Activated CD8-positive, alpha-beta memory T cell treated with anti-CD3 and anti-CD28 coated beads for 24 hours (primary cell): ENCODE measurements around the gene ANXA3.

Source experiments
- DNase-seq: peaks from one replicate; pipeline ENCODE4 v3.0.0-alpha.2; 2020

ANXA3 gene

DNA sequence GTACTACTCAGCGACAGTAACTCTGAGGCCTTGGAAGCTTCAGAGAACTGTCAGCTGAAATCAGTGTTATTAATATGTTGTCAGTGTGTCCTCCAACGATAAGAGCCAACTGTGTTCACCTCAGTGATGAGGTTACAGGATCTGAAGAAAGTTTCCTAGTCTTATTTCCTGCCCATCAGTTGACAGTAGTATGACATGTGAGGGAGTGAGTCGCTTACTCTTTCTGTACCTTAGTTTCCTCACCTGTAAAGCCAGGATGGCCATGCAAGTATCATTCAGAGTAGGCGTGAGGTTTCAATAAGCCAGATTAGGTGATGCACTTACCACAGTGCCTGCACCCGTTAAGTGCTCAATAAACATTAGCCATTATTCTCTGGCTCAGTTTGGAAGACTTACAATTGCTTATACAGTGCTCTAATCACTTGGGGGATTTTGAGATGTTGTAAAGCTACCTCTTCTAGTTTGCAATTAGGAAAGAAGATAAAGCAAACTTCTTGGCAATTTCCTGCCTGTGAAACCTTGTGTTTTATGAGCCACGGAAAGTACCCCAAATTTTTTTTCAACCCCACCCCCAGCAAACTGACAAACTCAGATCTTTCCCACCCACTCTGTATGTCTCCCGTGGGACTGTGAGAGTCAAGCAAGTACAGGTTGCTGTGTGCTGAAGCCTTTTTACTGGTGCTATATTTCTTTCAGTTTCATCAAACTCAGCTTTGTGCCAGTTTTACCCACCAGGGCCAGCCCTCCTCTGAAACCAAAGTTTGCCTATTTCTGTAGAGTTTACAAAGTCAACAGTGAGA, 62.2 kb downstream of the ANXA3 start:
- DNase-seq: no peak

DNA sequence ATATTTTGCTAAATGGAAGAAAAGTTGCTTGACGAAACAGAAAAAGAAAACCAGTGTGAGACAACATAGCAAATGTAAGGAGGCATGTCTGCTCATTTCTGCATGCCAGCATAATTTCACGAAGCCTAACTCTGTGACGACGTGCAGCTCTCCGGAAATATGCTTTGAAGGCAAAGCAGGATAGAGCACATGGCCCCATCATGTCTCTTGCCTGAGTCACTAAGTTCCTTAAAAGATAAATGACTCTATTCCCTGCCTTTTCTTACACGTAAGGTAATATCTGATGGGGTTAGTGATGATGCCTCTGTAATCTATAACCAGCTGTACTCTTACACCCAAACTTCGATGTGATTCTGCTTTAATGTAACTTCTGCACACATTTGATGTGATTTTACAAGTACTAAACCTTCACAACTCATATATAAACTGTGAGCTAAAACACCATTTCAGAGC, 64.5 kb downstream of the ANXA3 start:
- DNase-seq: no peak

- DNase-seq: no peak
Observed at GRCh38 chr4:78618436-78618835, 66.9 kb downstream of the ANXA3 start.

DNA sequence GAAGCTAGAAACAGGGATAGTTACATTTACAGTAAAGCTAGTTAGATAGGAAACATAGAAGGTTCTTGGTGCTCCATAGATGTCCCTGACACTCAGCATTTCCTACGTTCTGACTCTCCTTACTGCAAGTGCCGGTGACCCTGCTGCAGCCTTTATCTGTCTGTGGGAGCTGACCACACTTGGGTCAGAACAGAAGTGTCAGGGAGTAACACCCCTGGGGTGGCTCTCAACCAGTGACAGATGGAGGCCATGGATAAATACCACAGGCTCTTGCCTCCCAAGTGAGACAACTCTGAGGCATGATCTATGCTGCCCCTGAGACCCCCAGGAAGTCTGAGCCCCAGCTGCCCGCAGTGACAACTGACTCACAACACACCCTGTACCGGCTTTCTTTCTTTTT, 69.8 kb downstream of the ANXA3 start:
- DNase-seq: no peak

DNA sequence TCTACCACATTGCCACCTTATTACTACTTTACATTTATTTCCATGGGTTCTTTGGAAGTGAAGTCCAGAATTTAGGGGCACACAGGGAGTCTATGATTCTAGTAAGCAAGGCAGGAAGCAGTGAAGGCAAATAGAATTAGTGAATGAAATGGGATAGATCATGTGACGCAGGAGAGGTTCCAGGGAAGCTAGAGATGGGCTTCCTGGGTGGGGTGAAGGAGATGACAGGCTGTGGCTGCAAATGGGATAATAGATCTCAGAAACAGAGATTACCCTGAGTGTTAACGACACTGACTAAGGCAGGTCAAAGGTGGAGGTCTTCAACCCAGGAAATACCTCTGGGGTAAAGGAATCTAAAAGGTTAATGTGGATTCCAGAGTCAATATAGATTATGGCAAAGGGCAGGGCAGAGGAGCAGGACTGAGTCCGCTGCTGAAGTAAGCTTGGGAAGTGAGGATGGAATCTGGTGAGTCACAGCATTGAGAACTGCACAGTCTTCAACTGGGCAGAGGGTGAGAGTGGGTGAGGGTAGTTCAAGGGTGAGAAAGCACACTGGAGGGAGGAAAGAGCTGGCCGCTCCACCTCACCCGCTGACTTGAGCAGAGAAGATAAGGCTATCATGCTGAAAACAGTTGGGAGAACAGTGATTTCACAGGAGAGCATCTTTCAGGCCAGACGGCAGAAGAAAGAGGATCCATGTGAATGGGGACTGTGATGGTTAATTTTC, 70.8 kb downstream of the ANXA3 start:
- DNase-seq: no peak

DNA sequence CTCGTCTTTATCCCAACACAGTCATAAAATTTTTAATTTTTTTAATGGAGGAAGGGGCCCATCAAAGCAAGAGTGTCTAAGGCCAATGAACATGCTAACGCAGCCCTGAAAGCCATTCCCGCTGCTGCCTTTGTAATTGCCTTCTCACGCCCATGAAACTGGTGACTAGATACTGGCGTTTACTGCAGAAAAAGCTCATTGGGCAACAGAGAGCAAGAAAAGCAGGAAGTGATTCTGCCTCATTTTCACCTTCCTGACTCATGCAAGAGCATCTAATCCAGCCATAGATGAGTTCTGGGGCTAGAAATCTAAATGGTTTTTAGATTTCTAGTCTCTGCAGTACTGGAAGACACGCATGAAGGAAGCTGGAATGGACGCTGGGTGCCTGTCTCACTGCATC, 72.5 kb downstream of the ANXA3 start:
- no peak for DNase-seq

DNA sequence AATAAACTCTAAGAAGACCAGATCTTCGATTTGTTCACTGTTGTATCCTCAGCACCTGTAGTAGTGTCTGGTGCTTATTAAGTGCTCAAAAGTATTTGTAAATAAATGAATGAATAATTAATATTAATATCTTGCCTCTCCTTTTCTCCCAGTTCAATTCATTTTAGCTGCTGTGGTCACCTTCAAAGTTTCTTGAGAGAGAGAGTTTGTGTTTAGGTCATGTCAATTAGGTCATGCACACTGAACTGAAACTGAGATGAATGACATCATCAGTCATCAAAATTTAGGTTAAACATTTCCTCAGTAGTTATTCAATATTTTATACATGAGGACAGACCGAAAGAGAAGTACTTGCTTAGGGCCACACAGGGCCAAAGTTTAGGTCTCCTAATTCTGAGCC, 73.5 kb downstream of the ANXA3 start:
- no peak for DNase-seq

GRCh38 chr4:78627046-78627965, 75.7 kb downstream of the ANXA3 start:
- no peak for DNase-seq

DNA sequence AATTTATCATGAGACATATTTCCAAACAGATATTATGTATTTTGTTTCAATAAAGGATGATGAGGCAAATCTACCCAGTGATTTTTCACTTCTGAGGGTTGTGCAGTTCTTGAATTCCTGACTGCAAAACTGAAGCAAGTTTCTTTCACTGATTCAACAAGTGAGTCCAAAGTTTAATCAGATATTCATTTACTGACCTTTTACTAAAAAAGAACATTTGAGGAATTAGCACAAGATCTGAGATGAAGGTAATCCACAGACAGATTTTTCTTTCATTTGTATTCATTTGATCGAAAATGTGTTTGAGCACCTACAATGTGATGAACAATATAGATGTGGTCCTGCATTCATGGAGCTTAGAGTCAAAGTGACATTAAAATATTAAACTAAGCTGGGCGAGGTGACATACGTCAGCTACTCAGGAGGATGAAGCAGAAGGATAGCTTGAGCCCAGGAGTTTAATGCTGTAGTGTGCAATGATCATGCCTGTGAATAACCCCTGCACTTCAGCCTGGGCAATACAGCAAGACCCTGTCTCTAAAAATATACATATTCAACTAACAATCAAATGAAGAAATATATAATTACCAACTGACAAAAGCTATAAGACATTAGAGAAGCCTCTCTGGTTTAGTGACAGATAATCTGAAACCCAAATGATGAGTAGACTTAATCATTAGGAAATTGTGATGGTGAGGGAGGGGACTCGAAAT, 76.6 kb downstream of the ANXA3 start:
- DNase-seq: no peak

GRCh38 chr4:78629991-78630541, 78.5 kb downstream of the ANXA3 start:
- no peak for DNase-seq

GRCh38 chr4:78630615-78631014, 79.0 kb downstream of the ANXA3 start:
- DNase-seq: no peak

DNA sequence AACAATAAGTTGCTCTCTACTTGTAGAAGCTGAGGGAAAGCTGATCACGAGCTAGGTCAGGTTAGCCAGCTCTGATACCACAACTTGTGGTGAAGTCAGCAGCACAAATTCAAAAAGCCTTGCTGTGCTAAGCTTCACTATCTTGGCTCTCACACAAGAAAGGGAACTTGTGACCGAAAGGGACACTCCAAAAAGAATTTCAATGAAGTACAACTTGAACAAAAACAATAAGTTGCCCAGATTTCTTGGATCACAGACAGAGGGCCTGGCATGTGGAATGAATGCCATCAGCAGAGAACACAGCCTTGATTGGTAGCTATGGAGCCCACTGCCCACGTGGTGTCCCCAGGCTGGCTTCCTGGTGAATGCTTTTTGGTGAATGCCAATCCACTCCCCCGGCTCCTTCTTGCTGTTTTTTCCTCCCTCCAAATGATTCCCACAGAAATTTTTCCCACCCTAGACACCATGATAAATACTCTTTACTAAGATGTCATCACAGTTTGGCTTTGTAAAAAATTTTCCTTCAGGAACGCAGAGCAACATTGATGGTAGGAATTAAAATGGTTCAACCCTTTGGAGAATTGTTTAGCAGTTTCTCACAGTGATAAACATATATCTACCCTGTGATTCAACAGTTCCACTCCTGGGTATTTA, 82.6 kb downstream of the ANXA3 start:
- no peak for DNase-seq

DNA sequence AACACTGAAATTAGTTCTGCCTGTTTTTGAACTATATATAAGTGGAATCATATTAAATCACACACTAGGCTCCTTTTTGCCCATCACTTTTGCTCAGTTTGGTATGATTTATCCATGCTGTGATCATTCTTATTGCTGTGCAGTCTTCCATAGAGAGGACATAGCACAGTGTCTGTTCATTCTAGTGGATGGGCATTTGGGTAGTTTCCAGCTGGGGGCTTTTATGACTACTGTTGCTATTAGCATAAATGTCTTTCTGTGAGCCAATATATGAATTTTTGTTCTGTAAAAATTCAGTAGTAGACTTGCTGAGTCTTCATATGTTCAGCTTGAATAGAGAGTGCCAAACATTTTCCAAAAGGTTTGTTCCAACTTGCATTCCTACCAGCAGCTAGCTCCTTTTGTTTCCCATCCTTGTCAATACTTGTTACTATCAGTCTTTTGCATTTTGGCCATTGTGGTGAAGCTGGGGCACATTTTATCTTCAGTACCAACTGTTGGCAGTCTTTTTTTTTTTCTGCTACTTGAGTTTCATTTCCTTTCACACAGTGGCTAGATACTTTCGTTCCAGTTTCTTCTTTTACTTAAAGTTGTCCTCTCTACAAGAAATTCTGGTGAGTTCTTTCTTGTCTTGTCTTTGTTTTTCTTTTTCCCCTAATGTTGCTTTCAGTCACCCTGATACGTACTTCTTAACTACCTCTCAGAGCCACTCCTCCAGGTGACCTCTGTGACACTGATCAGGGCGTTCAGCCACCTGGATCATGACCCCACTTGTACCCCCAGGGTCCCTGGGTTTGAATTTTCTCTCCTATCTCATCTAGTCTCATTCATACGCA, 87.0 kb downstream of the ANXA3 start:
- DNase-seq: no peak

GRCh38 chr4:78640714-78641113, 89.1 kb downstream of the ANXA3 start:
- DNase-seq: no peak

GRCh38 chr4:78642934-78643333, 91.4 kb downstream of the ANXA3 start:
- no peak for DNase-seq

DNA sequence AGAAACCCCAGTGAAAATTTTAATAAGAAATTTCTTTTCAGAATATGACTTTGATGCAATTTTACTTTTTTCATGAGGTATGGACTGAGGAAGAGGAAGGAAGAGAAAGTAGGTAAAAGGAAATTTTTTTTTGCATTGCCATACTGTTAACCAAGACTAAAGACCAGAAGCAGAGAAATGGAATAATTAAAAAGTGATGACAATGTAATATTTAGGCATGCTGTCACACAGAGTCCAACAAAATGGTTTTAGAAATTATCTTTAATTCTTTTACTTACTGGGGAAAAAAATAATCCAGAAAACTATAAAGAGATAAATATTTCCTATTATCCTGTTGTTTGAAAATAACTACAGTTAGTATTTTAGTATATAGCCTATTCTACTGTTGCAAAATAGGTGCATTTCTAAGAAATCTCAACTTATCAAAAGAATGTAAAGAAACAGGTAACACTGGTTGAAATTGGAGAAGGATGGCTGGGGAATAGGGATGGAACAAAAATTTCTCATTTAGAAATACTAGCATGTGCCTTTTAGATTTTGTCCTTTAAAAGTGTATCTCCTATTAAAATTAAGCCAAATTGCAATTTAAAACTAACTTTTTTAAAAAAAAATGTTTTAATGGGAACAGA, 92.6 kb downstream of the ANXA3 start:
- DNase-seq: no peak

GRCh38 chr4:78644744-78645330, 93.3 kb downstream of the ANXA3 start:
- DNase-seq: no peak

GRCh38 chr4:78645853-78646757, 94.5 kb downstream of the ANXA3 start:
- DNase-seq: no peak

GRCh38 chr4:78647272-78647671, 95.7 kb downstream of the ANXA3 start:
- no peak for DNase-seq
